Stomach (tissue), 4 donors: ENCODE measurements around the gene UBAP1.

ENCODE experiments used
- CTCF ChIP-seq, 7 experiments: fragments of 450-650 bp in 4 of 7; fragments of 200-600 bp in 3 of 7; sonication (generic) in 3 of 7; IDR thresholded peaks; one replicate each; pipeline ENCODE4 v1.5.1; 2016 to 2019; ENCODE audit warnings: antibody characterized with exemption in 7 of 7, control low read depth in 2 of 7, mild to moderate bottlenecking in 1 of 7
- EP300 ChIP-seq: sonication (generic); formaldehyde crosslinking; IDR thresholded peaks from one replicate; pipeline ENCODE4 v1.6.1; 2017; ENCODE audit warnings: antibody characterized with exemption
- POLR2A ChIP-seq, 4 donors: fragments of 450-650 bp; IDR thresholded peaks; one replicate each; pipeline ENCODE4 v1.6.1; 2016; ENCODE audit warnings: antibody characterized with exemption in 4 of 4, control low read depth in 2 of 4, mild to moderate bottlenecking in 1 of 4, moderate library complexity in 1 of 4
- POLR2AphosphoS5 ChIP-seq, 3 donors: sonication (generic); formaldehyde crosslinking; IDR thresholded peaks; one replicate each; pipeline ENCODE4 v1.6.1; 2016; ENCODE audit warnings: antibody characterized with exemption in 3 of 3

GRCh38 chr9:34131571-34131970 is 47.3 kb upstream of the UBAP1 start:
- no peak for TF ChIP-seq POLR2AphosphoS5 (IDR thresholded peaks at IDR 0.05)
- TF ChIP-seq CTCF (IDR thresholded peaks at IDR 0.05) = no peak
- TF ChIP-seq POLR2A (IDR thresholded peaks at IDR 0.05) = no peak
- TF ChIP-seq EP300 = no peak
